ENCODE results near the gene FMR1NB. TPM values are rescaled to one million over a fixed set of nuclear protein-coding genes. Genes with fewer than 3 reads are reported as not detected.

Gene FMR1NB
- total and polyA plus RNA-seq, 12 donors = not detected

GRCh38 chrX:147948531-147948930, 32.6 kb upstream of the FMR1NB start:
- H3K27ac ChIP-seq = no peak overlapping the region
- 95 to 97% methylated on average over 7 of the region's 7 CpGs for WGBS, 2 donors
- no peaks in the 10 kb centered on the region for H3K27me3 ChIP-seq
- TF ChIP-seq, protein P1, sequence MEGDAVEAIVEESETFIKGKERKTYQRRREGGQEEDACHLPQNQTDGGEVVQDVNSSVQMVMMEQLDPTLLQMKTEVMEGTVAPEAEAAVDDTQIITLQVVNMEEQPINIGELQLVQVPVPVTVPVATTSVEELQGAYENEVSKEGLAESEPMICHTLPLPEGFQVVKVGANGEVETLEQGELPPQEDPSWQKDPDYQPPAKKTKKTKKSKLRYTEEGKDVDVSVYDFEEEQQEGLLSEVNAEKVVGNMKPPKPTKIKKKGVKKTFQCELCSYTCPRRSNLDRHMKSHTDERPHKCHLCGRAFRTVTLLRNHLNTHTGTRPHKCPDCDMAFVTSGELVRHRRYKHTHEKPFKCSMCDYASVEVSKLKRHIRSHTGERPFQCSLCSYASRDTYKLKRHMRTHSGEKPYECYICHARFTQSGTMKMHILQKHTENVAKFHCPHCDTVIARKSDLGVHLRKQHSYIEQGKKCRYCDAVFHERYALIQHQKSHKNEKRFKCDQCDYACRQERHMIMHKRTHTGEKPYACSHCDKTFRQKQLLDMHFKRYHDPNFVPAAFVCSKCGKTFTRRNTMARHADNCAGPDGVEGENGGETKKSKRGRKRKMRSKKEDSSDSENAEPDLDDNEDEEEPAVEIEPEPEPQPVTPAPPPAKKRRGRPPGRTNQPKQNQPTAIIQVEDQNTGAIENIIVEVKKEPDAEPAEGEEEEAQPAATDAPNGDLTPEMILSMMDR (IDR thresholded peaks at IDR 0.05) = no peak
- H3K4me3 ChIP-seq = no peak overlapping the region
- intact Hi-C loops (cut with DNase I) = no loop called here
- no peak for ATAC-seq
- H3K36me3 ChIP-seq = peaks cover 0 to 70% (median 4%) of the 10 kb centered on the region in 9 donors
- H3K4me1 ChIP-seq = no peaks in the 10 kb centered on the region
- no peak for DNase-seq
- no peaks in the 10 kb centered on the region for H3K9me3 ChIP-seq

GRCh38 chrX:147950352-147950751, 30.8 kb upstream of the FMR1NB start:
- Histone ChIP-seq H3K4me3 (no peak overlapping the region), H3K27me3 (no peaks in the 10 kb centered on the region), H3K36me3 (peaks cover 0 to 52% (median 4%) of the 10 kb centered on the region in 9 donors), H3K9me3 (no peaks in the 10 kb centered on the region), H3K27ac (no peak overlapping the region), H3K4me1 (no peaks in the 10 kb centered on the region)
- TF ChIP-seq, protein P1 (IDR thresholded peaks at IDR 0.05) = no peak
- ATAC-seq = no peak
- intact Hi-C loops (cut with DNase I) = no loop called here
- WGBS, 2 donors = 96 to 98% methylated on average over 1 of the region's 1 CpG
- no peak for DNase-seq

- ATAC-seq (no peak), DNase-seq (peak in 1 of 2 donors; percentile 8)
- H3K9me3 ChIP-seq = no peaks in the 10 kb centered on the region
- H3K27ac ChIP-seq = no peak overlapping the region
- no peaks in the 10 kb centered on the region for H3K27me3 ChIP-seq
- no peak overlapping the region for H3K4me3 ChIP-seq
- TF ChIP-seq, protein P1 (IDR thresholded peaks at IDR 0.05) = no peak
- 79 to 83% methylated on average over 2 of the region's 2 CpGs for WGBS, 2 donors
- no peaks in the 10 kb centered on the region for H3K4me1 ChIP-seq
- peaks cover 0 to 17% (median 0%) of the 10 kb centered on the region in 9 donors for H3K36me3 ChIP-seq
- intact Hi-C loops (cut with DNase I) = no loop called here
Observed at GRCh38 chrX:147953976-147954375, 27.2 kb upstream of the FMR1NB start.

GRCh38 chrX:147957291-147957690, 23.8 kb upstream of the FMR1NB start:
- no peaks in the 10 kb centered on the region for H3K4me1 ChIP-seq
- H3K4me3 ChIP-seq = no peak overlapping the region
- TF ChIP-seq, protein P1 (IDR thresholded peaks at IDR 0.05) = no peak
- WGBS, 2 donors = 65 to 82% methylated on average over 2 of the region's 2 CpGs
- no peaks in the 10 kb centered on the region for H3K27me3 ChIP-seq
- no peaks in the 10 kb centered on the region for H3K36me3 ChIP-seq
- H3K27ac ChIP-seq = no peak overlapping the region
- no peaks in the 10 kb centered on the region for H3K9me3 ChIP-seq
- intact Hi-C loops (cut with DNase I) = no loop called here
- ATAC-seq = no peak
- DNase-seq = no peak
